Endothelial cell (in vitro differentiated cells): ENCODE results near the gene PTRH2. TPM values are rescaled to one million over a fixed set of nuclear protein-coding genes. Genes with fewer than 3 reads are reported as not detected.
A peak's percentile ranks its signal among the peaks of the same experiment; 100 is the strongest.

Experiments
- DNase-seq: peaks from one replicate; pipeline ENCODE4 v3.0.0; 2021; ENCODE audit warnings: low spot score
- H3K27ac Mint-ChIP-seq: one replicate; pipeline ENCODE4 v1.8.0; 2021; ENCODE audit warnings: mixed read lengths, inconsistent platforms; ENCODE audit not compliant: unreplicated experiment
- H3K27me3 Mint-ChIP-seq: one replicate; pipeline ENCODE4 v1.8.0; 2021; ENCODE audit warnings: mild to moderate bottlenecking, moderate library complexity, mixed read lengths, inconsistent platforms; ENCODE audit not compliant: unreplicated experiment
- H3K36me3 Mint-ChIP-seq: one replicate; pipeline ENCODE4 v1.8.0; 2021; ENCODE audit warnings: mild to moderate bottlenecking, low read depth, mixed read lengths, inconsistent platforms; ENCODE audit not compliant: unreplicated experiment
- H3K4me1 Mint-ChIP-seq: one replicate; pipeline ENCODE4 v1.8.0; 2021; ENCODE audit warnings: mild to moderate bottlenecking, mixed read lengths, inconsistent platforms; ENCODE audit not compliant: unreplicated experiment
- H3K4me3 Mint-ChIP-seq: one replicate; pipeline ENCODE4 v1.8.0; 2021; ENCODE audit warnings: mild to moderate bottlenecking, mixed read lengths, inconsistent platforms; ENCODE audit not compliant: unreplicated experiment
- H3K9me3 Mint-ChIP-seq: one replicate; pipeline ENCODE4 v1.8.0; 2021; ENCODE audit warnings: mixed read lengths, inconsistent platforms; ENCODE audit not compliant: unreplicated experiment
- total RNA-seq: library from RNA; stranded (reverse); fragmentation: NEBNext Ultra II Directional; extraction: Animal tissue kit (Norgen Biotek cat#: 25700); gene quantifications from one replicate; pipeline ENCODE4 v1.2.1, GENCODE V29; 2021; ENCODE audit not compliant: unreplicated experiment
- TF ChIP-seq, protein P1 (sequence below): fragments of 200-600 bp; sonication (generic); IDR thresholded peaks from one replicate; pipeline ENCODE4 v1.5.0; 2021; ENCODE audit warnings: antibody characterized with exemption; ENCODE audit not compliant: unreplicated experiment

Gene PTRH2
- total RNA-seq, 1 donor from 2014 or later, result 15.4 TPM

DNA sequence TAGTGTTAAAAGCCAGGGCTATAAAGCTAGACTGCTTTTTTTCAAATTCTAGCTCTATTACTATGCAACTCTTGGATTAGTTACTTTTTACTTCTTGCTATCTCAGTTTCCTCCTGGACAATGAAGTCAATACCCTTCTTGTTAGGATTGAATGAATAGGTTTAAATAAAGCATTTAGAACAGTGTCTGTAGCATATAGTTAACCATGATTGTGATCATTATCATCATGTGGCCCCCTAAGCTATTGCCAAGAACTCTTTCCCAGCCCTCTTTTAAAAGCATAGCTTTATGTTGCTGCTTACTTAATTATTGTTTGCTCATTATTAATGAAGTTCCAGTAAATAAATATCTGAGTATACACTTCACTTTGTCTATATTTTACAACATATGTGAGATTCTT lies 4.7 kb upstream of the PTRH2 start:
- no peak overlapping the region for H3K4me3 Mint-ChIP-seq
- H3K36me3 Mint-ChIP-seq, result peaks cover 5% of the 10 kb centered on the region
- DNase-seq, result no peak
- peaks cover 19% of the 10 kb centered on the region for H3K4me1 Mint-ChIP-seq
- no peak overlapping the region for H3K27ac Mint-ChIP-seq
- TF ChIP-seq, protein P1, sequence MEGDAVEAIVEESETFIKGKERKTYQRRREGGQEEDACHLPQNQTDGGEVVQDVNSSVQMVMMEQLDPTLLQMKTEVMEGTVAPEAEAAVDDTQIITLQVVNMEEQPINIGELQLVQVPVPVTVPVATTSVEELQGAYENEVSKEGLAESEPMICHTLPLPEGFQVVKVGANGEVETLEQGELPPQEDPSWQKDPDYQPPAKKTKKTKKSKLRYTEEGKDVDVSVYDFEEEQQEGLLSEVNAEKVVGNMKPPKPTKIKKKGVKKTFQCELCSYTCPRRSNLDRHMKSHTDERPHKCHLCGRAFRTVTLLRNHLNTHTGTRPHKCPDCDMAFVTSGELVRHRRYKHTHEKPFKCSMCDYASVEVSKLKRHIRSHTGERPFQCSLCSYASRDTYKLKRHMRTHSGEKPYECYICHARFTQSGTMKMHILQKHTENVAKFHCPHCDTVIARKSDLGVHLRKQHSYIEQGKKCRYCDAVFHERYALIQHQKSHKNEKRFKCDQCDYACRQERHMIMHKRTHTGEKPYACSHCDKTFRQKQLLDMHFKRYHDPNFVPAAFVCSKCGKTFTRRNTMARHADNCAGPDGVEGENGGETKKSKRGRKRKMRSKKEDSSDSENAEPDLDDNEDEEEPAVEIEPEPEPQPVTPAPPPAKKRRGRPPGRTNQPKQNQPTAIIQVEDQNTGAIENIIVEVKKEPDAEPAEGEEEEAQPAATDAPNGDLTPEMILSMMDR, result no peak
- no peaks in the 10 kb centered on the region for H3K9me3 Mint-ChIP-seq
- peaks cover 16% of the 10 kb centered on the region for H3K27me3 Mint-ChIP-seq

DNA sequence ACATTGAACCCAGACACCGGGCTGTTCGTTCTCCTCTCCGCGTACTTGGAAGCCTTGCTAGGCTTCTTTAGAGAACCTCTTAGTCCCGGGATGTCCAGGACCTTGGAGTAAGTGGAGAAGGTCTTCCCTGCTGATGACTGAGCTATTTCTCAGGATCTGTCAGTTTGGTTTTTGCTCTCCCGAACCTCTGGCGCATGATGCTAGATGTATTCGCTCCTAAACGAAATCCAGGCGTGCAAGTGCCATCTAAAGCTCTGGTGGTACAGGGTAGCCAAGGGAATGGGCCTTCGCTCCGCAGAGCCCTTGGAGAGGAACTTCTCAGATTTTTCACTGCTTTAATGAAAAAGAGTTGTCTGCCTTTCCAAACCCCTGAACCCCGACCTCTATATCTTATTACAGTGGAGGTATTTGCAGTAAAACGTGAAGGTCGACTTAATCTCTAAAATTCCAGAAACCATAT lies 771 bp upstream of the PTRH2 start:
- H3K36me3 Mint-ChIP-seq, result peaks cover 6% of the 10 kb centered on the region
- peak overlapping the region; percentile 95 for H3K4me3 Mint-ChIP-seq
- TF ChIP-seq, protein P1, result no peak
- peak overlapping the region; percentile 99 for H3K27ac Mint-ChIP-seq
- H3K9me3 Mint-ChIP-seq, result no peaks in the 10 kb centered on the region
- H3K27me3 Mint-ChIP-seq, result peaks cover 23% of the 10 kb centered on the region
- no peak for DNase-seq
- H3K4me1 Mint-ChIP-seq, result peaks cover 33% of the 10 kb centered on the region

DNA sequence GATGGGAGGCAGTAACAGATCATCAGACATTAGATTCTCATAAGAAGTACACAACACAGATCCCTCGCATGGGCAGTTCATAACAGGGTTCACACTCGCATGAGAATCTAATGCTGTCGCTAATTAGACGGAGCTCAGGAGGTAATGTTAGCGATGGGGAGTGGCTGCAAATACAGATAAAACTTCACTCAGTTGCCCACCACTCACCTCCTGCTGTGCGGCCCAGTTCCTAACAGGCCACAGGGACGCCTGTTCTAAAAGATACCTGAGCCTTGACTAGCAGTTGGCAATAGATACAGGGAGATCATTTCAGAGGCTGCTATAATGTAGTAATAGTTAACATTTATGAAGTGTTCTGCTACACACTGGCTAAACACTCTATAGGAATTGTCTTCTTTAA lies 4.9 kb downstream of the PTRH2 start:
- H3K27me3 Mint-ChIP-seq, result peaks cover 12% of the 10 kb centered on the region
- H3K9me3 Mint-ChIP-seq, result no peaks in the 10 kb centered on the region
- no peak for DNase-seq
- H3K4me1 Mint-ChIP-seq, result peaks cover 19% of the 10 kb centered on the region
- H3K36me3 Mint-ChIP-seq, result peaks cover 12% of the 10 kb centered on the region
- no peak overlapping the region for H3K27ac Mint-ChIP-seq
- no peak overlapping the region for H3K4me3 Mint-ChIP-seq
- TF ChIP-seq, protein P1, result no peak

DNA sequence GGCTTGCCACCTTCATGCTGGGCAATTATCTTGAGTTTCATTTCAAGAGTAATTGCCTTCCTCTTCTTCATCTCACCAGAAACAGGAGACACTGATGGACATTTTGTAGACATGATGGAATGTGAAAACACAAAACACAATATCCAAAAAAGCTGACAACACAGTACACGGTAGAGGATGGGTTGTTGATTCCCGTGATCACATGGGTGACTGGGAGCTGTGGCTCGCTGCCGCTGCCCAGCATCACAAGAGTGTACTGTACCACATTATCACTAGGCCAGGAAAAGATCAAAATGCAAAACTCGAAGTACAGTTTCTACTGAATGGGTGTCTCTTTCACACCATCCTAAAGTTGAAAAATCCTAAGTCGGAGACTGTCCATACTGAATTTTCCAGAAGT lies 7.4 kb downstream of the PTRH2 start:
- Mint-ChIP-seq H3K27me3 (peaks cover 2% of the 10 kb centered on the region), H3K27ac (no peak overlapping the region), H3K4me1 (peaks cover 2% of the 10 kb centered on the region), H3K4me3 (no peak overlapping the region), H3K36me3 (peaks cover 13% of the 10 kb centered on the region), H3K9me3 (no peaks in the 10 kb centered on the region)
- DNase-seq, result no peak
- TF ChIP-seq, protein P1, result no peak

DNA sequence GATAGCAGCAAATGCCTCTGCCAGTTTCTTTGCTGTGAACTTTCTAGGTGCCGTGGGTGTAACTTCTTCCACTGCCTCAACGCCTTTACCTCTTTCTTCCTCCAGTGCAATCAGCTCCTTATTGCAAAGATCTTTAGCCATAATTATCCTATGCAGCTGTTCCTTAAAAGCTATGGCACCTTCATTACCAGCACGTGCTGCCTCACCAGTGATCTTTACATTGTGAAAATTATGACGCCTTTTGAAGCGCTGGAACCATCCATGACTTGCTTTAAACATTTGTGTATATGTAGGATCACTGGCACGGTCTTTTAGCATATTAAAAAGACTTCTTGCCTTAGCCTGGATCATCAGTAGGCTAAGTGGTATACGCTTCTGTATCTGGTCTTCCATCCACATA lies 8.0 kb downstream of the PTRH2 start:
- no peak for DNase-seq
- H3K9me3 Mint-ChIP-seq, result no peaks in the 10 kb centered on the region
- H3K4me1 Mint-ChIP-seq, result peaks cover 2% of the 10 kb centered on the region
- no peak overlapping the region for H3K27ac Mint-ChIP-seq
- H3K36me3 Mint-ChIP-seq, result peaks cover 13% of the 10 kb centered on the region
- no peak overlapping the region for H3K4me3 Mint-ChIP-seq
- TF ChIP-seq, protein P1, result no peak
- peaks cover 2% of the 10 kb centered on the region for H3K27me3 Mint-ChIP-seq
